ENCODE measurements around the gene CFAP157.

Gene CFAP157

DNA sequence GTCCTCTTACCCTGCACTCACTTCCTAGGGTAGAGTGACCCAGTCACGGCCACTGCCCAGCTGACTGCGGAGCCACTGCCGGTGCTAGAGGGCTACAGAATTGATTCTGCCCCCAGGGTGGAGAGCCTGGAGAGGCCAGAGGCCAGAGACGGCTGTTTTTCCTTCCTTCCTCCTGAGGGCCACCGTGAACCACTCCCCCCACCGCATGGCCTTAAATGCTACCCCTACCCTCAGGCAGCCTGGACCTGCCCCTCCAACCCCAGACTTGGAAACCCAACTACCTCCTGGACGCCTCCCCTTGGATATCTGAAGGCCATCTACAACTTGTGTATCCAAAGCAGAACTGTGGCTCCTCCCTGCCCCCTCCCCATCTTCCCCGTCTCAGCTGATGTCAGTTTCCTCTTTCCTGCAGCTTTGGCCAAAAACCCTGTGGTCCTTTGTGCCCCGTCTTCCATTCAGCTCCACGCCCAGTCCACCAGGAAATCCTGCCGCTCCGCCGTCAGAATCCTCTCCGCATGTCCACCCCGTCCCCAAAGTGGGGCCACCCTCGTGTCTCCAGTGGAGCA is 55.4 kb downstream of the CFAP157 start:
- DNase-seq (ENCODE audit: low read depth in 2 of 2), result no peak

DNA sequence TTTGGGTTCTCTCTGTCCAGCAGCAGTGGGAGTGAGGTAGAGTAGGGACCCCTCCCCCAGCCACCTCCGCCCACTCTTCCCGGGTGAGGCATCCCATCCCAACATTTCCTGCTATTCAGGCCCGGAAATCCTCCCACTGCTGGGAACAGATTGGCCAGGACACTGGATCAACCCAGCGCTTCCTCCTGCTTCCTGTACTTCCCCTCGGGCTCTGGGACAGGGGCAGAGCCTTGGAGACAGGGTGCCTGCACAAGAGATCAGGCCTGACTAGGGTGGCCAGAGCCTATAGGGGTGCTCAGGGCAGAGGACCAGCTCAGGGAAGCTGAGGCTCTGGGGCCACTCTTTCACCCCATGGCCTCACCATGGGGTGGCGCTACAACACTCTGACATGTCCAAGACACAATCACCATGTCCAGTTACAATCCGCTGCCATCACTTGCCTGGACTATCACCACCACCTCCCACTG is 57.2 kb downstream of the CFAP157 start:
- no peak for DNase-seq (ENCODE audit: low read depth in 2 of 2)

DNA sequence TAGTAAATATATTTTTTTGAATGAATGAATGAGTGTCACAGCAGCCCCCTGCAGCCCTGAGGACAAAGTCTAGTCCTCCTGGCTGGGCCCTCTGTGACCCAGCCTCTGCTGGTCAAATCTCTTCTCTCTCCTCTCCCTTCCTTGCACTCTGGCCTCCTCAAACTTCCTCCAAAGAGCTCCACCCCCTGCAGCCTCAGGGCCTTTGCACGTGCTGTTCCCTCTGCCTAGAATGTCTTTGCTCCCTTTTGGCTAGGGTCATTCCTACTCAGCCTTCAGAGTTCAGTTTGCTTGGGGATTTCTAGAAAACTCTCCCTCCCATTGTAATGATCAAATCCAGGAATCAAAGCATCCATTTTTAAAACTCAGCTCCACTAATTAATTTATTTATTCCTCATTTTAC is 58.6 kb downstream of the CFAP157 start:
- no peak for DNase-seq (ENCODE audit: low read depth in 2 of 2)
